Lower leg skin (tissue), 3 donors: ENCODE results near the gene TRIM15.

Experiments
- CTCF ChIP-seq, 3 donors: fragments of 450-650 bp; IDR thresholded peaks; one replicate each; pipeline ENCODE4 v1.5.1; 2016; ENCODE audit warnings: antibody characterized with exemption in 3 of 3, mild to moderate bottlenecking in 3 of 3, moderate library complexity in 2 of 3
- POLR2A ChIP-seq, 2 donors: fragments of 450-650 bp; IDR thresholded peaks; one replicate each; pipeline ENCODE4 v1.6.1; 2016 to 2017; ENCODE audit warnings: antibody characterized with exemption in 2 of 2, mild to moderate bottlenecking in 1 of 2, moderate library complexity in 1 of 2

DNA sequence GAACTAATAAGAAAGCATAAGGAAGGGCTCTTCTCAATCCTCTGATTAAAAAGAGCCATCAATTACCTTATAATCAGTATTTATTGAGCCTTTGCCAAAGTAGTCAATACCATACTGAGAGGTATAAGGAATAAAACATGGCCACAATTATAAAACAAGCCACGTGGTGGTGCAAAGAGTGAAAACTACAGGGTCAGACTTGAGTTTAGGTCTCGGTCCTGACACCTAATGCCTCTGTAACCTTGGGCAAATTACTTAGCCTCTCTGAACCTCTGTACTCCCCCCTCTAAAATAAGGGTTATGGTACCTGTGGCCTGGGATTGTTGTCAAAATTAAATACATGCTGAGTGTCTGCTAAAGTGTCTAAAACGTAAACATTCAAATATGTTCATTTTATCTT is 14.1 kb upstream of the TRIM15 start:
- TF ChIP-seq POLR2A (IDR thresholded peaks at IDR 0.05) (no peak), CTCF (IDR thresholded peaks at IDR 0.05) (no peak)
